GM23338 (cell line): Measurements from ENCODE around the gene SMIM35. TPM values are rescaled to one million over a fixed set of nuclear protein-coding genes. Genes with fewer than 3 reads are reported as not detected.

ENCODE experiments used
- ATAC-seq: fragments of 200-7000 bp; cut with Tn5 transposase; 3 replicates; pipeline ENCODE4 v1.9.1; 2020
- DNase-seq: peaks from one replicate; pipeline ENCODE4 v3.0.0-alpha.2; 2015; ENCODE audit warnings: low spot score
- H2AFZ ChIP-seq: fragments of 200-600 bp; sonication (generic); 2 replicates; pipeline ENCODE4 v1.8.0; 2016; ENCODE audit warnings: antibody characterized with exemption, mild to moderate bottlenecking, moderate library complexity
- H3F3A ChIP-seq: fragments of 200-600 bp; sonication (generic); replicated peaks from 2 replicates; pipeline ENCODE4 v1.8.0; 2017; ENCODE audit warnings: antibody characterized with exemption, mixed run types, low read depth
- H3K27ac ChIP-seq: fragments of 200-600 bp; sonication (generic); 2 replicates; pipeline ENCODE4 v1.6.1; 2016; ENCODE audit warnings: low read depth
- H3K27me3 ChIP-seq: fragments of 200-600 bp; sonication (generic); 2 replicates; pipeline ENCODE4 v1.8.0; 2016; ENCODE audit warnings: mild to moderate bottlenecking, mixed run types, moderate library complexity; ENCODE audit not compliant: insufficient read depth
- H3K36me3 ChIP-seq: fragments of 200-600 bp; sonication (generic); 2 replicates; pipeline ENCODE4 v1.8.0; 2016; ENCODE audit warnings: mild to moderate bottlenecking; ENCODE audit not compliant: insufficient read depth
- H3K4me1 ChIP-seq: fragments of 200-600 bp; sonication (generic); 2 replicates; pipeline ENCODE4 v1.8.0; 2016; ENCODE audit warnings: mild to moderate bottlenecking, moderate library complexity; ENCODE audit not compliant: insufficient read depth
- H3K4me2 ChIP-seq: fragments of 200-600 bp; sonication (generic); 2 replicates; pipeline ENCODE4 v1.7.1; 2017; ENCODE audit warnings: mixed run types
- H3K4me3 ChIP-seq: fragments of 200-600 bp; sonication (generic); 2 replicates; pipeline ENCODE4 v1.6.1; 2016; ENCODE audit warnings: mixed run types
- H3K79me2 ChIP-seq: fragments of 200-600 bp; sonication (generic); replicated peaks from 2 replicates; pipeline ENCODE4 v1.8.0; 2017; ENCODE audit warnings: mild to moderate bottlenecking; ENCODE audit not compliant: insufficient read depth
- H3K9me2 ChIP-seq: fragments of 200-600 bp; sonication (generic); 2 replicates; pipeline ENCODE4 v1.8.0; 2017; ENCODE audit not compliant: insufficient read depth
- H4K20me1 ChIP-seq: fragments of 200-600 bp; sonication (generic); replicated peaks from 2 replicates; pipeline ENCODE4 v1.8.0; 2017; ENCODE audit warnings: mild to moderate bottlenecking; ENCODE audit not compliant: insufficient read depth
- H3K27ac Mint-ChIP-seq: 2 replicates; pipeline ENCODE4 v1.8.0; 2020; ENCODE audit warnings: inconsistent platforms, mild to moderate bottlenecking, moderate library complexity, mixed read lengths
- H3K27me3 Mint-ChIP-seq: 3 replicates; pipeline ENCODE4 v1.8.0; 2022; ENCODE audit warnings: low read depth, mild to moderate bottlenecking, moderate library complexity, mixed read lengths, inconsistent platforms; ENCODE audit not compliant: insufficient read depth, poor library complexity
- H3K36me3 Mint-ChIP-seq: 3 replicates; pipeline ENCODE4 v1.8.0; 2021; ENCODE audit warnings: low read depth, mild to moderate bottlenecking, inconsistent platforms, moderate library complexity, mixed read lengths
- H3K4me1 Mint-ChIP-seq: 3 replicates; pipeline ENCODE4 v1.8.0; 2020; ENCODE audit warnings: mild to moderate bottlenecking, inconsistent platforms, mixed read lengths
- H3K4me3 Mint-ChIP-seq: 3 replicates; pipeline ENCODE4 v1.8.0; 2021; ENCODE audit warnings: moderate library complexity, mild to moderate bottlenecking, inconsistent platforms, mixed read lengths
- H3K9me3 Mint-ChIP-seq: 3 replicates; pipeline ENCODE4 v1.8.0; 2020; ENCODE audit warnings: moderate library complexity, mild to moderate bottlenecking, inconsistent platforms, mixed read lengths
- EZH2phosphoT487 ChIP-seq: fragments of 200-600 bp; sonication (generic); IDR thresholded peaks from one replicate; pipeline ENCODE4 v1.8.1; 2018; ENCODE audit warnings: antibody characterized with exemption; ENCODE audit not compliant: unreplicated experiment
- REST ChIP-seq: IDR thresholded peaks from one replicate; pipeline ENCODE4 v1.6.1; 2018; ENCODE audit warnings: antibody characterized with exemption; ENCODE audit not compliant: unreplicated experiment
- STAT1 ChIP-seq: IDR thresholded peaks from one replicate; pipeline ENCODE4 v1.6.1; 2016; ENCODE audit warnings: antibody characterized with exemption; ENCODE audit not compliant: unreplicated experiment
- ZNF462 ChIP-seq: fragments of 250-450 bp; sonication (Bioruptor Pico); IDR thresholded peaks from 2 replicates; pipeline ENCODE4 v1.5.0; 2020; ENCODE audit warnings: mild to moderate bottlenecking, moderate library complexity
- polyA plus RNA-seq: library from polyadenylated mRNA; unstranded; fragments of >200 nt; fragmentation: Nextera tagmentation; extraction: Ambion mirVana; gene quantifications from 2 replicates; pipeline ENCODE4 v1.2.1, GENCODE V29; 2016
- total RNA-seq: library from RNA; depleted of rRNA; stranded (reverse); fragments of >200 nt; shearing (Covaris generic); gene quantifications from 2 replicates; pipeline ENCODE4 v1.2.3, GENCODE V29; 2014

The SMIM35 gene
- total and polyA plus RNA-seq, 2 experiments from 2014 or later, result not detected

- H3K27ac Mint-ChIP-seq, result no peak overlapping the region
- TF ChIP-seq ZNF462 (CRISPR knock-in tag) (no peak), STAT1 (no peak), REST (no peak), EZH2phosphoT487 (no peak)
- Histone ChIP-seq H3K27ac (no peak overlapping the region), H4K20me1 (no peaks in the 10 kb centered on the region), H2AFZ (no peak overlapping the region), H3K27me3 (no peaks in the 10 kb centered on the region), H3K79me2 (no peaks in the 10 kb centered on the region), H3F3A (no peaks in the 10 kb centered on the region), H3K4me3 (no peak overlapping the region), H3K9me2 (0 out of 2 replicates have a peak, but pooled peaks cover 4% of the 10 kb centered on the region), H3K36me3 (no peaks in the 10 kb centered on the region), H3K4me1 (no peaks in the 10 kb centered on the region), H3K4me2 (no peak overlapping the region)
- H3K4me1 Mint-ChIP-seq, result peaks cover 3% of the 10 kb centered on the region
- DNase-seq (no peak), ATAC-seq (no peak)
- H3K27me3 Mint-ChIP-seq, result peaks cover 6% of the 10 kb centered on the region
- no peak overlapping the region for H3K4me3 Mint-ChIP-seq
- H3K9me3 Mint-ChIP-seq, result no peaks in the 10 kb centered on the region
- no peaks in the 10 kb centered on the region for H3K36me3 Mint-ChIP-seq
These were observed 19.8 kb downstream of the SMIM35 start for GRCh38 chr11:118067006-118067405.
